Activated T-helper 2 cell treated with anti-CD3 and anti-CD28 coated beads, Interferon-gamma antibody, Interleukin-2, Interleukin-4, amounts not matched to agents 10 μg/mL and 5 μg/mL and 100 μg/mL, durations not matched to agents 14 hours and 24 hours and 36 hours (primary cell): ENCODE measurements around the gene TGM6. TPM values are rescaled to one million over a fixed set of nuclear protein-coding genes. Genes with fewer than 3 reads are reported as not detected.

Experiments
- DNase-seq: peaks from one replicate; pipeline ENCODE4 v3.0.0; 2021; ENCODE audit warnings: low spot score
- H3K27ac Mint-ChIP-seq: one replicate; pipeline ENCODE4 v1.8.0; 2021; ENCODE audit warnings: mixed read lengths
- H3K27me3 Mint-ChIP-seq: one replicate; pipeline ENCODE4 v1.8.0; 2021; ENCODE audit warnings: low read depth, mixed read lengths
- H3K36me3 Mint-ChIP-seq: one replicate; pipeline ENCODE4 v1.8.0; 2021; ENCODE audit warnings: low read depth, mixed read lengths
- H3K4me1 Mint-ChIP-seq: one replicate; pipeline ENCODE4 v1.8.0; 2021; ENCODE audit warnings: low read depth, mixed read lengths
- H3K4me3 Mint-ChIP-seq: one replicate; pipeline ENCODE4 v1.8.0; 2021; ENCODE audit warnings: low read depth, mild to moderate bottlenecking, moderate library complexity, mixed read lengths
- H3K9me3 Mint-ChIP-seq: one replicate; pipeline ENCODE4 v1.8.0; 2021; ENCODE audit warnings: mixed read lengths
- intact Hi-C: fragments of 100-400 bp; cut with micrococcal nuclease; formaldehyde crosslinking; loops from one replicate; pipeline ENCODE4 v1.15.1; 2023
- total RNA-seq: library from RNA; stranded (reverse); gene quantifications from 2 replicates; pipeline ENCODE4 v1.2.3, GENCODE V29; 2022

The TGM6 gene
- total RNA-seq, 1 donor from 2014 or later = not detected

DNA sequence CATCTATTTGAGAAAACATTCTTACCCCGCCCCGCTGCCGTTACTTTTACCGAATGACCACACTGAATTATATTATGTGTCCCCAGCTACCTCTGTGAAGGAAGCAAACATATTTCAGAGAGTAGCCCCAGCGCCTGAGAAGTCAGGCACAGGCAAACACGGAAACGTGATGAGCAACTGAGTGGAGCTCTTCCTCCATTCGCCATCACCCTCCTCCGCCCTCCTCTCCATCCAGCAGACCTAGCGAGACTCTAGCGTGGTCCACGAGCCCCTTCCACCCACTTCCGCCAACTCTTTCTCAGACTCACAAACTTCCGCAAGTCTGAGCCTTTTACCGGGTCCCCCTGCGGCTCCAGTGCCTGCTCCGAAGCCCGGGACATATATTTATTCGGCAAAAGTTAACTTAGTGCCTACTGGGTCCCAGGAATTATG is 89.3 kb downstream of the TGM6 start:
- Mint-ChIP-seq H3K4me1 (peaks cover 49% of the 10 kb centered on the region), H3K9me3 (no peaks in the 10 kb centered on the region), H3K27me3 (no peaks in the 10 kb centered on the region), H3K4me3 (peak overlapping the region; percentile 92), H3K27ac (peak overlapping the region; percentile 100), H3K36me3 (peaks cover 75% of the 10 kb centered on the region)
- peak; percentile 65 for DNase-seq
- intact Hi-C loops = loop anchor here (2.0 to 5.0 kb wide), 5 partner anchors 37 to 1145 kb away; partner anchors contain the start of genes NOP56 and ZNF343

DNA sequence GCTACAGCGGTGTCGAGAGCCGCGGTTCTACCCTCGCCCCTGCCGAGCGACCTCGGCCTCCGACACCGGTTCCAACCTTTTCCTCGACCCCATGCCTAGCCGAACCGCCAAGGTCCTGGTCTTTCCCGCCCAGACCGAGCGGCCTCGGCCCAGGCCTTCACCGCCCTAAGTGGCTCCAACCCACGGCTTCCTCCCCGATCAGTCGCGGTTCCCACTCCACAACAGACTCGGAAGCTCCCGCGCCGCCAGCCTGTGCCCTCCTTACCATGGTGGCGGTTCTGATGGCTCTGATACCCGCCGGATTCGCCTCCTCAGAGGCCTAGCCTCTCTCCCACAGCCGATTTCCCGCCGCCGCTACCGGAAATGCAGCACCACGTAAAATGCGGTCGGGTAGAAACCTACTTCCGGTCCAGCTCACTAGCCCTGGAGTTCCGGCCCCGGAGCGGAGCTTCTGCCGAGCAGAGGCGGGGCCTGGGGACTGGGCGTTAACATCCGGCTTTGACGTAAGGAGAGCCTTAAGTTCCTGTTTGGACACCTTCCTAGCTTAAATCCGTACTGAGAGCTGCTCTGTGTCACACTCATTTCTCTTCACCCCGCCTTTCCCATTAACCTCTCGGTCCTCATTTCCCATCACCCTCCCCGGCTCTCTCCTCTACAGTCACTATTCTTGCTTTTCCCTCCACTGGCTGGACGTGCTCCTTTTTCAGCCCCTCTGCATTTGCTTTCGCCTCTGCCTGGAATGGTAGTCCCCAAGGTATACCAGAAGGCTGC is 89.9 kb downstream of the TGM6 start, which contains the start of gene SNRPB:
Gene SNRPB (minus strand): TSS at position 367 of the 771 bp plus-strand sequence. CDS start 99 bp downstream, at position 268.
- Mint-ChIP-seq H3K27ac (peak within 1 kb of the TSS; percentile 100), H3K27me3 (no peaks in the 10 kb centered on the region), H3K4me3 (peak within 1 kb of the TSS; percentile 92), H3K36me3 (peaks cover 71% of the 10 kb centered on the region), H3K9me3 (no peaks in the 10 kb centered on the region), H3K4me1 (peaks cover 47% of the 10 kb centered on the region)
- intact Hi-C loops = loop anchor here (2.0 to 5.0 kb wide), 5 partner anchors 37 to 1146 kb away; partner anchors contain the start of genes NOP56 and ZNF343
- DNase-seq = peak; percentile 97

DNA sequence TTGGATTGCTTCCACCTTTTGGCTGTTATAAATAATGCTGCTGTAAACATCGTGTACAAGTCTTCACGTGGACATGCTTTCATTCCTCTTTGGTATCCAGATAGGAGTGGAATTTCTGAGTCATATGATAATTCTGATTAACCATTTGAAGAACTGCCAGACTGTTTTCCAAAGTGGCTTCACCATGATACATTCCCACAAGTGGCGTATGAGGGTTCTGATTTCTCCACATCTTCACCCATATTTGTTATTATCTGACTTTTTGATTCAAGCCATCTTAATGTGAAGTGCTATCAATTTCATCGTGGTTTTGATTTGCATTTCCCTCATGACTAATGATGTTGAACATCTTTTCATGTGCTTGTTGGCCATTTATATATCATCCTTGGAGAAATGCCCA is 92.8 kb downstream of the TGM6 start:
- H3K27ac Mint-ChIP-seq = no peak overlapping the region
- intact Hi-C loops = loop anchor here (5.0 kb wide), 3 partner anchors 34 to 179 kb away; partner anchors contain the start of genes NOP56 and ZNF343
- no peaks in the 10 kb centered on the region for H3K9me3 Mint-ChIP-seq
- no peak overlapping the region for H3K4me3 Mint-ChIP-seq
- peaks cover 27% of the 10 kb centered on the region for H3K4me1 Mint-ChIP-seq
- H3K36me3 Mint-ChIP-seq = peaks cover 58% of the 10 kb centered on the region
- H3K27me3 Mint-ChIP-seq = no peaks in the 10 kb centered on the region
- no peak for DNase-seq

DNA sequence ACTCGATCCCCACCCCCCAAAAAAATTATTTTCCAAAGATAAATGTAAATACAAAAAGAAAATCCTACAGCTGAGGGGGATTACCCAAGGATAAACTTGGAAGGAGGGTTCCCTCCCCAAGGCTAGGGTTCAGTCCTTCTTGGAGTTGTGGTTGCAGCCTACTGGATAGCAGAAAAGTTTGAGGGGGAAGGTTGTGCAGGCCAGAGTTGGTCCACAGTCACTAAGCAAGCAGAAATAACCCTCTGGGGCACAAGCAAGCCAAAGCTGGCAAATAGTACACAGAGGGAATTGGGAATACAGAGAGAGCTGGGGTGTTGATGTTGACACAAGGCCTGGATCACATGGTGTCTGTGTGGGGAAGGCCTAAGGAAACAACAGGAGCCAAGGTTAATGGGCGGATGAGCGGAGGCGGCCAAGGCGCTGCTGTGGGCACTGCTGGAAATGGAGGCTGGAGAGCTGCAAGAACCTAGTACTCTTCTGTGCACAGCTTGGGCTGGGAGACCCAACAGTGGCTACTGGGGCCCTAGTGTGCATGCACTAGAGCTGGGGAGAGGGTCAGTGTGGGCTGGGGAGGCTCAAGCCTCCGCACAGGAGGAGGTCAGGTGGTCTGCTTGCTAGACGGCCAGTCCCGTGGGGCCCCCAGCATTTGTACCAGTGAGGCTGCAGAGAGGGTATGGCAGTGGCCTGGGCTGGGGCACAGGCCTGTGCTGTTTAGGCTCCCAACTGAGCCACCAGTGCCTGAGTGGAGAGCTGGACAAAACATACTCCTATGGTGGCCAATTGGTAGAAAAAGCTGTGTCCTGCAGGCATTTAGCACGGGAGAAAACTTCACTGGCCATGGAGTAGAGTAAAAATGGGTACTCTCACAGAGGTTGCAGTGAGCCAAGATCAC is 95.4 kb downstream of the TGM6 start:
- H3K27ac Mint-ChIP-seq = no peak overlapping the region
- H3K4me3 Mint-ChIP-seq = no peak overlapping the region
- no peaks in the 10 kb centered on the region for H3K9me3 Mint-ChIP-seq
- peaks cover 44% of the 10 kb centered on the region for H3K36me3 Mint-ChIP-seq
- H3K27me3 Mint-ChIP-seq = no peaks in the 10 kb centered on the region
- intact Hi-C loops = no loop called here
- no peak for DNase-seq
- H3K4me1 Mint-ChIP-seq = peaks cover 11% of the 10 kb centered on the region

DNA sequence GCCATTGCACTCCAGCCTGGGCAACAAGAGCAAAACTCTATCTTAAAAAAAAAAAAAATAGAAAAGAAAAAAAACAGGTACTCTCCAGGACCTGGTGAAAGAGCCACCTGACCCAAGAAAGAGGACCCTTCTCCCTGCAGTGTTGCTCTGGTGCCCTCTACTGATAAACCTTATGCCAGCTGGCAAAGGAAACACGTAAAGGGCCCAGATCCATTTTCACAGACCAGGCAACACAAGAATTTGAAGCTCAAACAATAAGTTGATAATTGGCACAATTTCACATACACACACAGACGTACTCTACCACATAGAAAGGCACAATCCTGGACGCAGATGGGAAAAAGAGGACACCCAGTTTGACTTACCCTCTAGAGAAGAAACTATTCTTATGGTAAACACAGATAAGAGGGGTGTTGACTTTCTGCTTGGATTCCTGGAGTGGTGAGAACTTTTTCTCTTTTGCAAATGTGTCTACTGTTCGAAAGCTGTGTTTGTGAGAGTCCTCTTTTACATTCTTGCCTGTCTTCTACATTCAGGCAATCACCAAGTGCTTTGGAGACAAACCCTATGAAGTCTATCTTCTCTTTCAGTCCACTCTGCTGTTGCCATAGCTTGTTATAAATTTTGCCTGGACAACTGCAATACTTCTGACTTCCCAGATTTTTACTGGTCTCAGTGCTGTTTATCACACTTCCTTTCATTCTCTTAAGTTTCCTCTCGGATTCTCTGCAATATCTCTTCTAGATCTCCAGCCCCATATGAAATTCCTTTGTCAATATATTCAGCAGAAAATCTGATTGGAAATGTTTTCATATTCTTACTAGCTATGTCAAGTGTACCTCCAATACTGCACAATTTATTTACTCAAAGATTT is 96.3 kb downstream of the TGM6 start:
- Mint-ChIP-seq H3K4me3 (no peak overlapping the region), H3K4me1 (peaks cover 10% of the 10 kb centered on the region), H3K27ac (peak overlapping the region; percentile 40), H3K27me3 (no peaks in the 10 kb centered on the region), H3K9me3 (no peaks in the 10 kb centered on the region), H3K36me3 (peaks cover 50% of the 10 kb centered on the region)
- intact Hi-C loops = no loop called here
- no peak for DNase-seq

DNA sequence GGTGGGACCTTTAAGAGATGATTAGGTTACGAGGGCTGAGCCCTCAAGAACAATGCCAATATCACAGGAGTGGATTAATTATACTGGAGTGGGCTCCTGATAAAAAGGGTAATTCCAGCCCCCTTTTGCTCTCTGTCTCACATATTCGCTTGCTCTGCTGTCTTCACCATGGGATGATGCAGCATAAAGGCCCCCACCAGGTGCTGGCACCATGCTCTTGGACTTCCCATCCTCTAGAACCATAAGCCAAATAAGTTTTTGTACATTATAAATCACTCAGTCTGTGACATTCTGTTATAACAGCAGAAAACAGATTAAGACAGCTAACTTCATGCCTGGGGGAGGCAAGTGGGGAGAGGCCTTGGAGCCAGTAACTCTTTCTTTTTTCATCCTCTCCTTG is 99.7 kb downstream of the TGM6 start:
- Mint-ChIP-seq H3K36me3 (peaks cover 65% of the 10 kb centered on the region), H3K27ac (no peak overlapping the region), H3K4me3 (no peak overlapping the region), H3K4me1 (peaks cover 2% of the 10 kb centered on the region), H3K27me3 (no peaks in the 10 kb centered on the region), H3K9me3 (no peaks in the 10 kb centered on the region)
- no peak for DNase-seq
- intact Hi-C loops = no loop called here

Other genes with a start within 250 kb of the TGM6 start
- not detected in 2 replicates for gene TGM3, start 84.9 kb upstream of the TGM6 start, total RNA-seq
- 506 and 513 TPM in 2 replicates for gene SNRPB, start 89.9 kb downstream of the TGM6 start, total RNA-seq
- 13.5 and 15.4 TPM in 2 replicates for gene ZNF343, start 128.0 kb downstream of the TGM6 start, total RNA-seq
- gene TMC2, start 155.7 kb downstream of the TGM6 start, total RNA-seq = not detected in 2 replicates